ENCODE results near the gene PPHLN1.
"Not testable (repeated sequence)": the region's sequence is repeated elsewhere in the genome, so short reads cannot be mapped to it uniquely, and the experiment has no call there.

Gene PPHLN1

GRCh38 chr12:42323856-42324255 is 2.1 kb upstream of the PPHLN1 start:
- DNase-seq: no peak

GRCh38 chr12:42325326-42325652 is 678 bp upstream of the PPHLN1 start:
- DNase-seq: no peak

- DNase-seq: no peak
Observed at GRCh38 chr12:42326541-42327226, 717 bp downstream of the PPHLN1 start.

GRCh38 chr12:42327227-42327590 is 1.2 kb downstream of the PPHLN1 start:
- no peak for DNase-seq

- not testable (repeated sequence) for DNase-seq
Observed at GRCh38 chr12:42330097-42330496, 4.1 kb downstream of the PPHLN1 start.

GRCh38 chr12:42332301-42333285 is 6.6 kb downstream of the PPHLN1 start:
- DNase-seq: no peak

- DNase-seq: no peak
Observed at GRCh38 chr12:42336286-42336685, 10.3 kb downstream of the PPHLN1 start.

GRCh38 chr12:42338280-42338679 is 12.3 kb downstream of the PPHLN1 start:
- no peak for DNase-seq

- DNase-seq: no peak
Observed at GRCh38 chr12:42342028-42342427, 16.1 kb downstream of the PPHLN1 start.

GRCh38 chr12:42343721-42344120 is 17.8 kb downstream of the PPHLN1 start:
- DNase-seq: no peak

- DNase-seq: no peak
Observed at GRCh38 chr12:42346403-42347002, 20.5 kb downstream of the PPHLN1 start.

- not testable (repeated sequence) for DNase-seq
Observed at GRCh38 chr12:42349119-42350020, 23.4 kb downstream of the PPHLN1 start.

GRCh38 chr12:42350021-42350407 is 24.0 kb downstream of the PPHLN1 start:
- DNase-seq: not testable (repeated sequence)

- DNase-seq: no peak
Observed at GRCh38 chr12:42356344-42356743, 30.4 kb downstream of the PPHLN1 start.

- DNase-seq: no peak
Observed at GRCh38 chr12:42360747-42361403, 34.9 kb downstream of the PPHLN1 start.

GRCh38 chr12:42361909-42362646 is 36.1 kb downstream of the PPHLN1 start:
- DNase-seq: no peak

GRCh38 chr12:42362647-42363260 is 36.8 kb downstream of the PPHLN1 start:
- DNase-seq: no peak

GRCh38 chr12:42364692-42365091 is 38.7 kb downstream of the PPHLN1 start:
- no peak for DNase-seq

GRCh38 chr12:42365486-42365885 is 39.5 kb downstream of the PPHLN1 start:
- DNase-seq: no peak

- DNase-seq: no peak
Observed at GRCh38 chr12:42370013-42370412, 44.0 kb downstream of the PPHLN1 start.

All from NK-92 treated with Interleukin-12 subunit alpha and Interleukin-12 subunit beta, amount 100 ng/mL, for 24 hours (cell line).